Astrocyte of the spinal cord (primary cell): ENCODE data around the gene KPNA6.

Source experiments
- DNase-seq: peaks from one replicate; pipeline ENCODE4 v3.0.0; 2011; ENCODE audit warnings: low read depth, low spot score
- H3K4me3 ChIP-seq: 2 replicates; pipeline ENCODE4 v1.5.1; 2011; ENCODE audit warnings: low read depth, mild to moderate bottlenecking, low read length, moderate library complexity
- in situ Hi-C: cut with HindIII; loops from 2 replicates; pipeline ENCODE4 v1.10.0; 2017; ENCODE audit warnings: low sequenced_read_pairs
- TF ChIP-seq, protein P1 (sequence below): IDR thresholded peaks from 2 replicates; pipeline ENCODE4 v1.5.1; 2012; ENCODE audit warnings: low read depth, mild to moderate bottlenecking, low read length, inconsistent platforms

The KPNA6 gene

DNA sequence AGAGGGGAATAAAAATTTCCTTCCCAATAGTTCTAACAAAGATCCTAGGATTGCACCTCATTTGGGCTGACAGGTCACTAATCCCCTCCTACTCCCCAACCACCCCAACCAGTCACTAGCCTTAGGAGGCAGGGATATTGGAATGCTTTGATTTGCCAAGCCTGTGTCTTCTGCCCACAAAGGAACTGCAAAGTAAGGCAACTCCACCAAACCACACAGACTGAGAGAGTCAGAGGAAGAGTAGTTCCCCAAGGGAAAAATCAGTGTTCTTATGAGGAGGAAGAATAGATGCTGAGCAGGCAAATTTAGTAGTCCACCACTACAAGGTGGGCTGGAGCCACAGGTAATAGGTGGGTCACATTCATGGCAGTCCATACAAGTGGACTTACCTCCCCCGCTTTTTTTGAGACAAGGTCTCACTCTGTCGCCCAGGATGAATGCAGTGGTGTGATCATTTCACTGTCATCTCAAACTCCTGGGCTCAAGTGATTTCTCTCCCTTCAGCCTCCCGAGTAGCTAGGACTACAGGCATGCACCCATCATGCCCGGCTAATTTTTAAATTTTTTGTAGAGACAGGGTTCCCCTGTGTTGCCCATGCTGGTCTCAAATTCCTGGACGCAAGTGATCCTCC lies 38.8 kb upstream of the KPNA6 start:
- peak; percentile 62 for DNase-seq
- TF ChIP-seq, protein P1, sequence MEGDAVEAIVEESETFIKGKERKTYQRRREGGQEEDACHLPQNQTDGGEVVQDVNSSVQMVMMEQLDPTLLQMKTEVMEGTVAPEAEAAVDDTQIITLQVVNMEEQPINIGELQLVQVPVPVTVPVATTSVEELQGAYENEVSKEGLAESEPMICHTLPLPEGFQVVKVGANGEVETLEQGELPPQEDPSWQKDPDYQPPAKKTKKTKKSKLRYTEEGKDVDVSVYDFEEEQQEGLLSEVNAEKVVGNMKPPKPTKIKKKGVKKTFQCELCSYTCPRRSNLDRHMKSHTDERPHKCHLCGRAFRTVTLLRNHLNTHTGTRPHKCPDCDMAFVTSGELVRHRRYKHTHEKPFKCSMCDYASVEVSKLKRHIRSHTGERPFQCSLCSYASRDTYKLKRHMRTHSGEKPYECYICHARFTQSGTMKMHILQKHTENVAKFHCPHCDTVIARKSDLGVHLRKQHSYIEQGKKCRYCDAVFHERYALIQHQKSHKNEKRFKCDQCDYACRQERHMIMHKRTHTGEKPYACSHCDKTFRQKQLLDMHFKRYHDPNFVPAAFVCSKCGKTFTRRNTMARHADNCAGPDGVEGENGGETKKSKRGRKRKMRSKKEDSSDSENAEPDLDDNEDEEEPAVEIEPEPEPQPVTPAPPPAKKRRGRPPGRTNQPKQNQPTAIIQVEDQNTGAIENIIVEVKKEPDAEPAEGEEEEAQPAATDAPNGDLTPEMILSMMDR, result no peak

GRCh38 chr1:32071758-32072621 lies 35.9 kb upstream of the KPNA6 start:
- peak; percentile 68 for DNase-seq
- peak overlapping the region; percentile 85 for H3K4me3 ChIP-seq
- in situ Hi-C loops, result no loop called here
- TF ChIP-seq, protein P1, result no peak

More for the DNA sequence above, 38.8 kb upstream of the KPNA6 start:
- in situ Hi-C loops, result no loop called here
- no peak overlapping the region for H3K4me3 ChIP-seq

GRCh38 chr1:32072622-32073298 lies 35.1 kb upstream of the KPNA6 start, which contains the start of gene TMEM39B:
Gene TMEM39B (plus strand): TSS chr1:32072939. CDS start chr1:32073048, 109 bp downstream.
- peak within 1 kb of the TSS; percentile 85 for H3K4me3 ChIP-seq
- DNase-seq, result peak; percentile 99
- TF ChIP-seq, protein P1, result no peak
- in situ Hi-C loops, result no loop called here

DNA sequence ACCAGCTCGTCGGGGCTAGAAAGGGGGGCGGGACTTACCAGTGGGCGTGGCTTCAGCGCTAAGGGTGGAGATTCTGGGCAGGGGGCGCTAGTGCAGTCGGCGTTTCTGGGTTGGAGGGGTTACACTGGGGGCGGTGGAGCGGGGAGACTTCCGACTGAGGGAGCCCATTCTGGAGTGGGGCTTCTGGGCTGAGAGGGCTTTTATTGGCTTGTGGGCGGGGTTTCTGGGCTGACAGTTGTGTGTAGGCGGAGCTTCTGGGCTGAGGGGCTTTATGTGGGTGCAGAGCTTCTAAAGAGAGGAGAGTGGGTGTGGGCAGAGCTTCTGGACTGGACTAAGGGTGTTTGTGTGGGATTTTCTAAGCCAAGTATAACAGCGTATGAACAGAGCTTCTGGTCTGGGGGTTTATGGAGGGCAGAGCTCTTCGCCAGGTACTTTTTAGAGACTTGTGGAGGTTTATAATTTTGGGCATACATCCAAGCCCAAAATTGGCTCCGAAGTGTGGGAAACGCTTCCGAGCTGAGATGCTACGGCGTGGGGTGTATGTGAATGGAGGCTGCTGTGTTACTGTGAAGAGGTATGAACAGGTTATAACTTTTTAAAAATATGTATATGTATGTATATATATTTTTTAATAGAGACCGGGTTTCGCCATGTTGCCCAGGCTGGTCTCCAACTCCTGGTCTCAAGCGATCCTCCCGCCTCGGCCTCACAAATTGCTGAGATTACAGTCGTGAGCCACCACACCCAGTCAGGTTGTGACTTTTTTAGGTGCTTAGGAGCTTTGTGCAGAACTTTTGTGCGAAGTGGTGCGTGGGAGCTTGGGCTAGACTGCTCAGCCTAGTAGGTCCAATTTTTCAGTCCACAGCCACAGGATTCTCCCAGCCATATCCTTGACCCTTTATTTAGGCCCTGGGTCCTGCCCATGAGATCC lies 34.3 kb upstream of the KPNA6 start:
- DNase-seq, result no peak
- in situ Hi-C loops, result no loop called here
- TF ChIP-seq, protein P1, result peak; percentile 34
- peak overlapping the region; percentile 85 for H3K4me3 ChIP-seq

DNA sequence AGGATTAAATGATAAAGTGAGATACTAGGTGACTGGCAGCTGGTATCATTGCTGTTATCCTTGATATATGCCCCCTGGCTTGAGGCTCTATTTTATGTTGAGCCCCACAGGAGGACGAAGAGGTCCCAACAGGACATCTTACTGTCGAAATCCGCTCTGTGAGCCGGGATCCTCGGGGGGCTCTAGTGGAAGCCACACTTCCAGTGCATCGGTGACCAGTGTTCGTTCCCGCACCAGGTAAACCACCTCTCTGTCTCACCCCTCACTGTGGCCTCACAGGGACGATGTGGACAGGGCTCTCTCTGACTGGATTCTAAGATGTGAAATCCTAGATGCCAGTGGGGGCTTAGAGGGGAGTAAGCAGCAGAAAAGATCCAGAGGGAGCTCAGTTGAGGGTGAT lies 33.0 kb upstream of the KPNA6 start:
- TF ChIP-seq, protein P1, result no peak
- in situ Hi-C loops, result no loop called here
- DNase-seq, result no peak
- H3K4me3 ChIP-seq, result no peak overlapping the region
